HTERT RPE-1 (cell line): Measurements from ENCODE around the gene OCEL1.

Experiments
- in situ Hi-C: fragments of 300-500 bp; cut with MboI; formaldehyde crosslinking; loops from 4 replicates; pipeline ENCODE4 v1.14.3; 2020; ENCODE audit warnings: low sequenced_read_pairs

OCEL1 gene

DNA sequence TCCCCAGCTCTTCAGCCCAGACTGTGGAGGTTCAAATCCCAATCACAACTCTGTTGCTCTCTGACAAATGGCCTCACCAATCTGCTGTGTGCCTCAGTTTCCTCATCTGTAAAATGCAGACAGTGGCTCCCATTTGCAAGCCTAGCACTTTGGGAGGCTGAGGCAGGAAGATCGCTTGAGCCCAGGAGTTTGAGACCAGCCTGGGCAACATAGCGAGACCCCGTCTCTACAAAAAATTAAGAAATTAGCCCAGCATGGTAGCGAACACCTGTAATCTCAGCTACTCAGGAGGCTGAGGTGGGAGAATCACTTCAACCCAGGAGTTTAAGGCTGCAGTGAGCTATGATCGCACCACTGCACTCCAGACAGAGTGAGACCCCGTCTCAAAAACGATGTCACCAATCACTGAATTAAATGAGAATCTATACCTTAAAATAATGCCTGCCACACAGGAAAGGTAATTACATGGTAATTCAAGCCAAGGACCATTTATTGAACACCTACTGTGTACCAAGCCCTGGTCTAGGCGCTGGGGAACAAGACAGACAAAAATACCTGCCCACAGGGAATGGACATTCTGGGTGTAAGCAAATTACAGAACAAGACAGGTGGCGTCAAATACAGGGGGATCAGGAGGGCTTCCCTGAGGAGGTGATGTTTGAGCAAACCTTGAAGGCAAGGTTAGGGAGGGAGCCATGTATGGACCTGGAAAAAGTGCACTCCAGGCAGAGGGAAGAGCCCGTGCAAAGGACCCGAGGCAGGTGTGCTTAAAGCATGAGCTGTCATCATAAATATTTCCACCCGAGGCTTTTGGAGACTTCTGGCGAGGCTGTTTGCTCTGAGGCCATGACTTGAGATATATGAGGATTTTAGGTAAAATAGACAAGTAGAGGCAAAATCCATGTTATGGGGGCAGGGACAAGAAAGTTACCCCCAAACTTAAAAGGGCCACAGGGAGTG is 12.0 kb downstream of the OCEL1 start:
- in situ Hi-C loops = no loop called here

DNA sequence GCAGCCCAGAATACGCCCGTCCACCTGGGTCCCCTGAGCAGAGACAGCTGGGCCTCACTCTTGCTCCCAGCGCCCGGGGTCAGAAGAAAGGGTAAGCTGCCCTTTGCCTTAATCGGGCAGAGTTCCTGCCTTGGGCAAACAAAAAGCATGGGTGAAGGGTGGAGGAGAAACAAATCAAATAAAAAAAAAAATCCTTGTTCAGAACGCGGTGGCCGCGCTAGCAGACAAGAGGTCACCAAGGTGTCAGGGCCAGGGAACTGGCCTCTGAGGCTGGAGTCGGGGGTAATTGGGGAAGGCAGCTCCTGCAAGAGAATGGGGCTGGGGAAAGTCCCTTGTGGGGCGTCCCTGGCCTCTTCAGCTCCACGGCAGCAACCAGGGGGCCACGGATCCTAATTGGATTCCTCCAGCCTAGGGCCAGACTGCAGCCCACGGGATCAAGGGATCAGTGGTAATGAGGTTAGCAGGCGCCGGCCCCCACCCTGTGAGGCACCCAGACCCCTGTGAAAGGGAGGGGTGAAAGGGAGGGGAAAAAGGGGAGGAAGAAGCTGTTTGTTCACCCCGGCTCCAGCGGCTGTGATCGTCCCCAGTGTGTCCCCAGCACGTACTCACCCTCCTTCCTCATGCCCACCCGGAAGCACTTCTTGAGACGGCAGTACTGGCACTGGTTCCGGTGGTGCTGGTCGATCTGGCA is 14.2 kb downstream of the OCEL1 start:
- in situ Hi-C loops = no loop called here

DNA sequence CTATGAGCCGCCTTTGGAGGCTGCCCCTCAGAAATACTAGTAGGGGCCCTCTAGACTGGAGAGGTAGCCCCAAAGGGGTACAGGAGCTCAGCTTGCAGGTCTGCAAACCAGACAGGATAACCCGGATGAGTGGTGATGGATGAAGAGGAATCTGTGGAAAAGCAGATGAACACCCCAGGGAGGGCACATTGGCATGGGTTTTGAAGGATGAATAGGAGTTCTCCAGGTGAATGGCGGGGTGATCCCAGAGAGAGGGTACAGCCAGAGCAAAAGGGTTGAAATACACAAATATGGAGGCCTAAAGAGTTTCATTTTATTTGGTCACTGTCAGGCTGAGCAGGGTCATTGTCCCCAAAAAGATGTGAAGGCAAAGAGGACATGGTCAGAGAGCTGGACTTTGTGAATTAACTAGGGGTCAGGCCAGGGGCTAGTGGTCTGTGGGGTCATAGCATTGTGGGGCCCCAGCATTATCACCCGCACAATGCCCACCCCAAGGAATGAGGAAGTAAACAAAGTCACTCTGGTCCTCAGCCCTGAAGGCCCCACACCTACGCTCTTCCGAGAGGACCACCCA is 14.9 kb downstream of the OCEL1 start:
- in situ Hi-C loops = no loop called here

GRCh38 chr19:17242431-17243208 is 16.6 kb downstream of the OCEL1 start:
- in situ Hi-C loops = no loop called here

DNA sequence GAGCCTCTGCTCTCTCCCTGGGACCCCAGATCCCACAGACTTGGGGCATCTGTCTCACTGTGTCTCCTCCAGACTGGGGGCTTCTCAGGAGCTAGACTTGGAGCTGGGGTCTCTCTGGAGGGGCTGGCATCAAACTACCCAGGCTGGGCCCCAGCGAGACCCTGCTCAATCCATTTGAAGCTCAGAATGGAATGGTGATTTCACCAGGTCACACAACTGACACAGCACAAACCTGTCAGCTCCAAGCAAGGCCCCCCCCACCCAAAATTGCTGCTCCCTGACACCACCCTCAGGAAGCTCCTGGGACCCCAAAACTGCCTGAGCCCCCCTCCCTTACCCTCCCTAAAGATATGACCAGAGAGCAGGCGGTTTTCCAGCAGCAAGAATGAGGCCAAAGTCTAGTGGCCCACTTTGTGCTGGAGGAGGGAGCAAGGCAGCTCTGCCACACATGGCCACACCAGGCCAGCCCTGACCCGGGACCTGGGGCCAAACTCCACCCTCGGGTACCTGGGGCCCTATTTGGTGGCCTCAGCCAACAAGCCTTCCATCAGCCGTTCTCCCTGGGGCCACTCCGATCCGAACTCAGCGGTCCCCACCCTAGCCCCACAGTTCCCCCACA is 17.3 kb downstream of the OCEL1 start:
- in situ Hi-C loops = no loop called here

GRCh38 chr19:17243830-17244617 is 18.0 kb downstream of the OCEL1 start:
- in situ Hi-C loops = no loop called here

- in situ Hi-C loops = no loop called here
These were observed 18.9 kb downstream of the OCEL1 start for GRCh38 chr19:17244618-17245534.

- in situ Hi-C loops = no loop called here
These were observed 19.5 kb downstream of the OCEL1 start, which contains the start of gene NR2F6 for GRCh38 chr19:17245535-17245984. TSS of gene NR2F6 (minus strand) at chr19:17245919. CDS start at chr19:17245220, 699 bp downstream.

DNA sequence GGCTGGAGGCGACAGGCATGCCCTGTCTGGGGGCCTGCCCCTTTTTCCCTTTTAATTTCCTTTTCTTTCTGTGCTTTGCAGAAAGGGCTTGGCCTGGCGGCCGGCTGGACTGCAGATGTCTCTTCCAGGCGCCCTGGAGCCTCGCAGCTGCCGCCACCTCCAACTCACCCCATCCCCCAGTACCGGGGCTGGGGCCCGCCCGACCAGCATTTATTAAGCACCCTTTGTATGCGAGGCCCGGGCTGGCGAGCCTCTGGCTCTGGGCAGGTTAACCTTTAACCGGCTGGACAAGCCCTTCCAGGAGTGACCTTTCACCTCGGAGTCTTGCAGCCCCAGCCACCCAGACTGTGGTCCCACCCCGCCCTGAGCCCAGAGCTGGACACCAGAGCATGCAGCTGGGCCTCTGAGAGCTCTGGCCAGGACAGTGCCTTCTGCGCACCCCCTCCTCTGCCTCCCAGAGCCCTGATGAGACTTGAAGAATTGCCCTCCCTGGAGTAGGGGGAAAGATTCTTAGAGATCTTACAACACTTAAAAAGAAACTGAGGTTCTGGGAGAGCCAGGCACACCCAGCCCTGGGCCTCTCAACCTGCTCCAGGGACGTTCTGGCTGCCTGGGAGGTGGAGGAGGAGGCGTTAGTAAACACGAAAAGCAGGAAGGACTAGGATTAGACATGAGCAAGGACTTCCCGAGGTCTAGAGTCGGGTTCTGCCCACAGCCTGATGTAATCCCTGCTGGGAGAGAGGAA is 20.8 kb downstream of the OCEL1 start:
- in situ Hi-C loops = no loop called here

DNA sequence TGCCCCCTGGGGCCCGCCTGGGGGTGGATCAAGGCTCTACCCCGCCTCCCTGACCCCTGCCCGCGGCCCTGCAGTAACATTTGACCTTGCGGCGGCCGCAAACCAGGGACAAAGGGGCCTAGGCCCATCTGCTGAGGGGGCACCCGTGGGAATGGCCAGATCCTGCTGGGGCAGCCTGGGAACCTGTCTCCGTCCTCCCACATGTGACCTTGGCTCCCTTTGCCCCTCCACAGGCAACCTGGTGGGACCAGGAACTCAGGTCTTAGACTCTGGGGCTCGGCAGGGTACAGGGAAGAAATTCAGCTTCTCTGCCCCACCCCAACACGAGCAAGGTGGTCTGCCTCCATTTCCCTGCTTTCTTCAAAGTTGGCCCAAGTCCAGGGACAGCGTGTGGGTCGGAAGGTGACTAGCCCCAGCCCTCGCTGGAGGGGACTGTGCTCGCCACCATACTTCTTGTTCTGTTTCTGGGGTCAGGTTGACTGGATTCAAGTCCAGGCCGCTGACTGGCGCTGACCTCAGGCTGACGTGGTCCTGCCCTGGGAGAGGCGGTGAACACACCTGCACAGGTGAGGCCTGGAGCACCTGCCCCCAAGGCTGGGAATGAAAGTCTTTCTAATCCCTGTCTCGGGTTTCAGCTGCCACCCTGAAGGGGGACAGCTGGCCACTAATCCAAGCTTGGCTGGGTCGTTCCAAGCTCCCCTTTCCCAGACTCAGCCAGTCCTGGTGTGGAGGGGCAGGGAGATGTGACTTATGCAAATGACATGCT is 22.2 kb downstream of the OCEL1 start:
- in situ Hi-C loops = no loop called here

- in situ Hi-C loops = no loop called here
These were observed 24.0 kb downstream of the OCEL1 start for GRCh38 chr19:17249887-17250548.

- in situ Hi-C loops = no loop called here
These were observed 28.6 kb downstream of the OCEL1 start for GRCh38 chr19:17254636-17255035.

- in situ Hi-C loops = no loop called here
These were observed 29.2 kb downstream of the OCEL1 start for GRCh38 chr19:17255150-17255621.

DNA sequence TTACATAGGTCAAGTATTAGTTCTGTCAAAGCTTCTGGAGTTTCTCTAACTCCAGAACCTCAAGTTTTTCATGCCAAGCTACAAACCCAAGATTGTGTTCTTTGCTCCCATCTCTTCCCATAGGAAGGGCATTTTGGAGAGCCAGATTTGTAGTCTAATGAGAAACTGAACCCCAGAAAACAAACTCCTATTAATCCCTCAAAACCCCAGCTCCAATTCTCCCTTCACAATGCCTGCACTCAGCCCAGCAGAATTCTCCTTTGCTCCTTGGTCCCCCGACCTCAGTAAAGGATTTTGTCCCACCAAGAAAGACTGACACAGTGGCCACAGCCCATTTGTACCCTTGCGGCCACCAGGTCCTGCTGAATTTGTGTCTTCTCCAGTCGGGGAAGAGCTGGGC is 30.1 kb downstream of the OCEL1 start:
- in situ Hi-C loops = no loop called here

DNA sequence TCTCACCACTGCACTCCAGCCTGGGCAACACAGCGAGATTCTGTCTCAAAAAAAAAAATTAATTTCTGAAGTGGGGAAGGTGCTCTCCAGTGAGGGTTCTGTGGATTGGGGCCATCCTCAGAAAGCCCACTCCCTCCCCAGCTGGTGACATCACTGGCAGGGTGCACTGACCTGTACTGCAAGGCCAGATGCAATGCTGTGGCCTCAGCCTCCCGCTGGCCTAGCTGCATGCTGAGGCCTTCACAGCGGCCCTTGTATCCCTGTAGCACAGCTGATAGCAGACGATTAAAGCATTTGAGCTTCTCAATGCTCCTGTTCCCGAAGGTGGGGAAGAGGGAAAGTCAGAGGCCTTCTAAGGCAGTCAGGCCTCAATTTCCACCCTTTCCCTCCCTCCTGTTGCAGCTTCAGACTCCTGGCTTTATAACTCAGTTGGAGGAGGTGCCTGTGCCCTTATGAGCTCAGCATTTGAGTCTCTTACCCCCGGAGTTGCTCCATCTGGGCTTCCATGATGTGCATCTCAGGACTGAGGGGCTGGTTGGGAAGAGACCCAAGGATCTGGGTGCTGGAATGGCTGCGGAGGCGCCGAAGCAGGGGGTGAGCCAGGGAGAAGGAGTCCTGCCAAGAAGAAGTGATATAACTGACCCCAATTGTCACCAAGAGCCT is 33.2 kb downstream of the OCEL1 start:
- in situ Hi-C loops = no loop called here

GRCh38 chr19:17259934-17260333 is 33.9 kb downstream of the OCEL1 start:
- in situ Hi-C loops = no loop called here
